ENCODE results near the gene KIAA1217. TPM values are rescaled to one million over a fixed set of nuclear protein-coding genes. Genes with fewer than 3 reads are reported as not detected.

Gene KIAA1217
- total and polyA plus RNA-seq, 2 donors from 2014 or later: 10.4 to 63.8 TPM

- intact Hi-C loops (cut with DNase I): no loop called here
- FAIRE-seq (no peak), DNase-seq (peak in 1 of 5 donors; percentile 83)
- TF ChIP-seq CTCF (IDR thresholded peaks at IDR 0.05; ENCODE audit: borderline replicate concordance, extremely low read depth, insufficient read depth): no peak
- Histone ChIP-seq H3K4me3 (ENCODE audit: low read length in 3 of 3) (peak overlapping the region in 2 of 3 donors; percentile 73 to 83), H3K27me3 (ENCODE audit: control insufficient read depth, insufficient read depth, low read length) (no peaks in the 10 kb centered on the region), H3K36me3 (ENCODE audit: control insufficient read depth in 2 of 3, insufficient read depth in 3 of 3, low read length in 3 of 3) (no peaks in the 10 kb centered on the region), H3K9me3 (ENCODE audit: control insufficient read depth in 2 of 3, insufficient read depth in 1 of 3, low read length in 3 of 3) (no peaks in the 10 kb centered on the region), H3K9ac (ENCODE audit: low read length in 3 of 3) (peak overlapping the region in 2 of 3 donors; percentile 30 to 53), H3K4me1 (ENCODE audit: control insufficient read depth in 2 of 3, insufficient read depth in 2 of 3, low read depth in 1 of 3, low read length in 3 of 3) (peaks cover 8 to 32% (median 29%) of the 10 kb centered on the region in 3 donors), H3K27ac (ENCODE audit: low read depth in 2 of 2, low read length in 2 of 2) (peak overlapping the region; percentile 91 to 95)
These were observed 256.4 kb downstream of the KIAA1217 start for GRCh38 chr10:24465124-24465874.

GRCh38 chr10:24465891-24466818 is 257.2 kb downstream of the KIAA1217 start:
- H3K36me3 ChIP-seq (ENCODE audit: control insufficient read depth in 2 of 3, insufficient read depth in 3 of 3, low read length in 3 of 3): no peaks in the 10 kb centered on the region
- FAIRE-seq (peak; percentile 96), DNase-seq (peak in 3 of 5 donors; percentile 39 to 85 (median 81))
- H3K4me1 ChIP-seq (ENCODE audit: control insufficient read depth in 2 of 3, insufficient read depth in 2 of 3, low read depth in 1 of 3, low read length in 3 of 3): peaks cover 8 to 33% (median 31%) of the 10 kb centered on the region in 3 donors
- H3K9ac ChIP-seq (ENCODE audit: low read length in 3 of 3): peak overlapping the region; percentile 54 to 63 (median 62)
- H3K27ac ChIP-seq (ENCODE audit: low read depth in 2 of 2, low read length in 2 of 2): peak overlapping the region; percentile 91 to 95
- TF ChIP-seq CTCF (IDR thresholded peaks at IDR 0.05; ENCODE audit: borderline replicate concordance, extremely low read depth, insufficient read depth): no peak
- intact Hi-C loops (cut with DNase I): no loop called here
- H3K27me3 ChIP-seq (ENCODE audit: control insufficient read depth, insufficient read depth, low read length): no peaks in the 10 kb centered on the region
- peak overlapping the region; percentile 63 to 83 (median 73) for H3K4me3 ChIP-seq (ENCODE audit: low read length in 3 of 3)
- no peaks in the 10 kb centered on the region for H3K9me3 ChIP-seq (ENCODE audit: control insufficient read depth in 2 of 3, insufficient read depth in 1 of 3, low read length in 3 of 3)

- peak overlapping the region; percentile 63 to 83 (median 73) for H3K4me3 ChIP-seq (ENCODE audit: low read length in 3 of 3)
- no peaks in the 10 kb centered on the region for H3K36me3 ChIP-seq (ENCODE audit: control insufficient read depth in 2 of 3, insufficient read depth in 3 of 3, low read length in 3 of 3)
- peak overlapping the region; percentile 60 to 95 for H3K27ac ChIP-seq (ENCODE audit: low read depth in 2 of 2, low read length in 2 of 2)
- intact Hi-C loops (cut with DNase I): no loop called here
- no peak for DNase-seq
- peak overlapping the region; percentile 59 to 63 (median 62) for H3K9ac ChIP-seq (ENCODE audit: low read length in 3 of 3)
- H3K4me1 ChIP-seq (ENCODE audit: control insufficient read depth in 2 of 3, insufficient read depth in 2 of 3, low read depth in 1 of 3, low read length in 3 of 3): peaks cover 8 to 33% (median 31%) of the 10 kb centered on the region in 3 donors
- TF ChIP-seq CTCF (IDR thresholded peaks at IDR 0.05; ENCODE audit: borderline replicate concordance, extremely low read depth, insufficient read depth): no peak
- no peak for FAIRE-seq
- no peaks in the 10 kb centered on the region for H3K27me3 ChIP-seq (ENCODE audit: control insufficient read depth, insufficient read depth, low read length)
- no peaks in the 10 kb centered on the region for H3K9me3 ChIP-seq (ENCODE audit: control insufficient read depth in 2 of 3, insufficient read depth in 1 of 3, low read length in 3 of 3)
These were observed 258.2 kb downstream of the KIAA1217 start for GRCh38 chr10:24467136-24467535.

All from kidney (tissue), 14 donors.